Right forelimb (tissue), 1 donor: ENCODE data around the gene RUFY2.
A peak's percentile ranks its signal among the peaks of the same experiment; 100 is the strongest.
"Not testable (repeated sequence)": the region's sequence is repeated elsewhere in the genome, so short reads cannot be mapped to it uniquely, and the experiment has no call there.

Experiments used
- DNase-seq: peaks from one replicate; pipeline ENCODE4 v3.0.0-alpha.2; 2018

Gene RUFY2

DNA sequence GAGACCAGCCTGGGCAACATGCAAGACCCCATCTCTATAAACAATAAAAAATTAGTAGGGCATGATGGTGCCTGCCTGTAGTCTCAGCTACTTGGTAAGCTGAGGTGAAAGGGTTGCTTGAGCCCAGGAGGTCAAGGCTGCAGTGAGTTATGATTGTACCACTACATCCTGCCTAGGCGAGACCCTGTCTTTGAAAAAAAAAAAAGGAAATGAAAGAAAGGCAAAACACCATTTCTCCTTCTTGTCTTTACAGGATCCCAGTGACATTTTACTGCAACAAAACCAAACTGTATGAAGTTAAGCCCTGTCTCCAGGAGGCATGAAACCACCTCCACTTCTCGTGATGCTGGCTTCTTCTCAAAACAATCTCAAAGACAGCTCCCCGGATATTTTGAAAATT lies 44.5 kb downstream of the RUFY2 start:
- DNase-seq, result no peak

DNA sequence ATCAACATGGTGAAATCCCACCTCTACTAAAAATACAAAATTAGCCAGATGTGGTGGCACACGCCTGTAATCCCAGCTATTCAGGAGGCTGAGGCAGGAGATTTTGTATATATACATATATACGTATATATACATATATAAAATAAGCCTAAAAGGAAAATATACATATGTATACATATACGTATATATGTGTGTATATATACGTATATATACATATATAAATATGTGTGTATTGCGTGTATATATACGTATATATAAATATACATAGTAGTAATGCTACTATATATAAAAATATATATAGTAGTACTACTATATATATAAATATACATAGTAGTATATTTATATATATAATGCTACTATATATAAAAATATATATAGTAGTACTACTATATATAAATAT lies 47.9 kb downstream of the RUFY2 start:
- DNase-seq, result no peak

DNA sequence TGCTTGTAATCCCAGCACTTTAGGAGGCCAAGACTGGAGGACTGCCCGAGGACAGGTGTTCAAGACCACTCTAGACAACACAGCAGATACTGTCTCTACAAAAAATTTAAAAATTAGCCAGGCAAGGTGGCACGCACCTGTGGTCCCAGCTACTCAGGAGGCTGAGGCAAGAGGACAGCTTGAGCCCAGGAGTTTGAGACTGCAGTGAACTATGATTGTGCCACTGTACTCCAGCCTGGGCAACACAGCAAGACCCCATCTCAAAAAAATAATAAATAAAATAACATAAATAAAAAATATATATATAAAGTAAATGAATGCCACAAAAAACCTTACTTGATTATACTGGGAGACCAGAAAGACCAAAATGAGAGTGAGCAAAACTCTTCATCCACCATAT lies 53.5 kb downstream of the RUFY2 start:
- no peak for DNase-seq

DNA sequence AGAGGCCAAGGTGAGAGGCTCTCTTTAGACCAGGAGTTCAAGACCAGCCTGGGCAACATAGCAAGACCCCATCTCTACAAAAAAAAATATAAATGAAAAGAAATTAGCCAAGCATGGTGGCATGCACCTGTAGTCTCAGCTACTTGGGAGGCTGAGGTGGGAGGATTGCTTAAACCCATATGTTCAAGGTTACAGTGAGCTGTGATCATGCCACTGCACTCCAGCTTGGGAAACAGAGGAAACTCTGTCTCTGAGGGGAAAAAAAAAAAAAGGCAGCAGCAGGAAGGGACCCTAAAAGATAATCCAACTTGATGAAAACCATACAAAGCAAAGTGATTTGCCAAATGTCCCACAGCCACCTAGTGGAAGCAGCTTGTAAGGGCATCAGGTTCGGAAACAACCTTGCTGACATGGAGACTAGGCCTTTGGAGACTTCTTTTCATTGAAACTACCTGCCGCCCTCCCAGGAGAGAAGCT lies 58.8 kb downstream of the RUFY2 start:
- DNase-seq, result peak; percentile 45

DNA sequence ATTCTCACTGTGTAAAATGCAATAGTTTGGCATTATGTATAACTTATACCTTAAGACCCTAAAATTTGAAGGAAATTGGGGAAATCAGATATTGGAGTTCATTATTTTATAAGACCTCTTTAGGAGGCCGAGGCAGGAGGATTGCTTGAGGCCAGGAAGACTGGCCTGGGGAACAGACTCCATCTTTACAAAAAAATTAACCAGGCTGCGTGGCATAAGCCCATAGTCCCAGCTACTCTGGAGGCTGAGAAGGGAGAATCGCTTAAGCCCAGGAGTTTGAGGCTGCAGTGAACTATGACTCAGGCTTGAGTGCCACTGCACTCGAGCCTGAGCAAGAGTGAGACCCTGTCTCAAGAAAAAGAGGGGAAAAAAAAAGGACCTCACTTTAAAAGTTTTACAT lies 60.3 kb downstream of the RUFY2 start:
- DNase-seq, result no peak

DNA sequence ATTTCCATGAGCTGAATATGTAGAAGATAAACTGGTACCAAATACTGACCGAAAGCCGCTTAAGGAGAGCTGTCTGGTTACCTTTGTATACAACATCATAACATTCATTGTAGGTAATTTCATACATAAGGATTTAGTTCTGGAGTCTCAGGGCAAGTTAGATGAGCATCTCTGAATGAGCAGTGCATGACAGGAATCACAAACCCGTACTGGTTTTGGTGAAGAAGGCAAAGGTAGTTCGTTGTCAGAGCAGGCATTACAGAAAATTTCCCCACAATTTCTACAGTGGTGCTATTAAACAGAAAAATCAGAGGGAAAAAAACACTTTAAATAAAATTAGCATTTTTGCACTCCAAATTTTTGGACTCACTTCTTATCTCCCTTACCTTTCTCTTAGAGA lies 61.5 kb downstream of the RUFY2 start:
- no peak for DNase-seq

DNA sequence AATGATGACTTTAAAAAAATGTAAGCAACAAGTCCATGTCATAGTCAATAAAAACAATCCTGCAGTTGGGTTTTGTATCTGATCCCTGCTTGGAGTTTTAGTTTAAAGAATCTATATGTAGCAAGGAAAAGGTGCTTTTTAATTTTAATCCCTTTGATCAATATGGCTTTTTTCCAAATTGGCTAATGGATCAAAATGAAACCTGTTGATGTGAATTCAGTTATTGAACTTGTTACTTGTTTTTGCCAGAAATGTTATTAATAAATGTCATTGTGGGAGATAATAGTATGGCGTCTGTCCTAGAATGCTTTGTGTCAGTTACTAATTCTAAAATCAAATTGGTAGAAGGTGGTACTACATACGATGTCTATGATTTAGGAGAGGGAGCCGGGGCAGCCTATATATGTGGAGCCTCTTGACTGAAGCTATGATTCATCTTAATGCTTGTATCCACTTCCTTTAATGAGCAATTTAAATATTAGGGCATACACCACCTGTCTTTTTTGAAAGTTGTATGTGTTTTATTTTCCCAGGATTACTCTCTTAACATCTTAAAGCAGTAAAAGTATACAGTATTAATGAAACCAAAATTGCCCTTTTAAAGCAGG lies 64.1 kb downstream of the RUFY2 start:
- DNase-seq, result no peak

DNA sequence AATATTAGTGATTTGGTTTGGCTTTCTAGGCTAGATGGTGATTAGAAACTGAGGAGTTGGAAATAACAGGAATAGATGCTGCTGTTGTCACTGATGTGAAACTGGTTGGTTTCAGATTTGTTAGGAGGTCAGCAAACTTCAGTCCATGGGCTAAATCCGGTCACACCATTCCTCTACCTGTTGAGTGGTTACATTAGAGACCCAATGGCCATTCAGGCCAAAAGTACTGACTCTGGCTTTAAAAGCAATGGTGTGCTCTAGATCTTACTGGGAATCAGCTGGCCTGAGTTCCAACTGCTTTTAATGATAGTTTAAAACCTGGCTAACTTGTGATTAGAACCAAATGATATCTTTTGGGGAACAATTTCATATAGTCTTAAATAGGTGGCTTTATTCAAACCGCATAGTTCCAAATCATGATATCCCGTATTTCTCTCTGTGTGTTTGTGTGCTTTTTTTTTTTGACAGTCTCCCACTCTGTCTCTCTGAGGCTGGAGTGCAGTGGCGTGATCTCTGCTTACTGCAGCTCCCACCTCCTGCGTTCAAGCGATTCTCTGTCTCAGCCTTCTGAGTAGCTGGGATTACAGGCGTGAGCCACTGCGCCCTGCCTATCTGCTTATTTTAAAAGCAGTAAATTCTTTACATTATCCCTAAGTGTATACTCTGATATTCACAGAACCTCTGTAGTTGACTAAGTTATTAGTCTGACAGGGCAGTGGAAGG lies 66.6 kb downstream of the RUFY2 start:
- DNase-seq, result no peak

DNA sequence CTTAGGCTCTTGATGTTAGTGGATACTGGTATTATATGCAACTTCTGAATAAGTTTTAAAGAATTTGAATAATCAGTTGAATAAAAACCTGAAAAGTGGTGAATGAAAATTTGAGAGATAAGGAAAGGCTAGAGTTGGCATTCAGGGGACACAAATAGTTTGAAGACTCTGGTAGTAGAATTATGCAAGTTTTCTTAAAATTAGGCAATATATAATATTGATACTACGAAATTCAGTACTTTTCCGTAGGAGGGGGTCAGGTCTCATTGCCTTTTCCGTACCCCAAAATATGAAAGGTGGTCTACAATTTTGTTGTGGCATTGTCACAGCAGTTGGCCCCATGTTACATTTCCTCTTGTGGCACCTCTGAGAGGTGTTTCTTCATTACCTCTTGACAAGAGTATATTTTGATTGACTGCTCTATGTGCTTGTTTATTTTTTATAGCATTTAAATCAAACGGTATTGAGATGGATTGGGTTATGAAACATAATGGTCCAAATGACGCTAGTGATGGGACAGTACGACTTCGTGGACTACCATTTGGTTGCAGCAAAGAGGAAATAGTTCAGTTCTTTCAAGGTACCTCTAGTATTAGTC lies 70.2 kb downstream of the RUFY2 start:
- no peak for DNase-seq

DNA sequence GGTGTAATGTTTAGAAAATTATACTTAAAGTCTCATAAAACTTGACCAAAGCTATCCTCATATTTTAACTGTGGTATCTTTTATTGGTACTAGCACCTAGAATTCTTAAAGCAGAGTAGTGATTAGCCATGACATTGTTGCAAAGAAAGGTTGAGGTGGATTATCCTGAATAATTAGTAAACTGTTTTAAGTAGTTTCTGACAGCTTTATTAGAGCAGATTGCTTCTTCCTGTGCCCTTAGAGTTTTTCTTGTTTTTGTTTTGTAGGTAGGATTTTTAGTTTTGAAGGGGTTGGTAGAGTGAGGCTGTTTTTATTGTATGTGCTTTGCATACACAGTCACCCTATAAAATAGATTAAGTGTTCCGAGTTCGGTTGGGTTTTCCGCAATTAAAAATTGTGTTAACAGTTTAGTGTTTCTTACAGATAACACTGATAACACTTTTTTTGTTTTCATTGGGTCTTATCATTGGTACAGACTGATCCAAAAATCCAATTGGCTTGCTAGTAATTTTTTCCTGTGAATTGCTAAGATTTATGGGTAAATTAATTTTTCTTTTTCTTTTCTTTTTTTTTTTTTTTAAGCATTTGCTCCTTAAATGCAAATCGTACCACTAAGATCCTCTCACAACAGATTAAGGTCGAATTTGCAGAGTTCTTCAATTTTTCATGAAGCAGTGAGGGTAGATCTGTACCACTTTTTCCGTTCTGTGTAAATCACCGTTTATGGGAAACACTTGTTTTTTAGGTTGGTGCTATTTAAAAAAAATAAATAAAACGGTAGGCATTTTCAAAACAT lies 72.2 kb downstream of the RUFY2 start:
- no peak for DNase-seq

DNA sequence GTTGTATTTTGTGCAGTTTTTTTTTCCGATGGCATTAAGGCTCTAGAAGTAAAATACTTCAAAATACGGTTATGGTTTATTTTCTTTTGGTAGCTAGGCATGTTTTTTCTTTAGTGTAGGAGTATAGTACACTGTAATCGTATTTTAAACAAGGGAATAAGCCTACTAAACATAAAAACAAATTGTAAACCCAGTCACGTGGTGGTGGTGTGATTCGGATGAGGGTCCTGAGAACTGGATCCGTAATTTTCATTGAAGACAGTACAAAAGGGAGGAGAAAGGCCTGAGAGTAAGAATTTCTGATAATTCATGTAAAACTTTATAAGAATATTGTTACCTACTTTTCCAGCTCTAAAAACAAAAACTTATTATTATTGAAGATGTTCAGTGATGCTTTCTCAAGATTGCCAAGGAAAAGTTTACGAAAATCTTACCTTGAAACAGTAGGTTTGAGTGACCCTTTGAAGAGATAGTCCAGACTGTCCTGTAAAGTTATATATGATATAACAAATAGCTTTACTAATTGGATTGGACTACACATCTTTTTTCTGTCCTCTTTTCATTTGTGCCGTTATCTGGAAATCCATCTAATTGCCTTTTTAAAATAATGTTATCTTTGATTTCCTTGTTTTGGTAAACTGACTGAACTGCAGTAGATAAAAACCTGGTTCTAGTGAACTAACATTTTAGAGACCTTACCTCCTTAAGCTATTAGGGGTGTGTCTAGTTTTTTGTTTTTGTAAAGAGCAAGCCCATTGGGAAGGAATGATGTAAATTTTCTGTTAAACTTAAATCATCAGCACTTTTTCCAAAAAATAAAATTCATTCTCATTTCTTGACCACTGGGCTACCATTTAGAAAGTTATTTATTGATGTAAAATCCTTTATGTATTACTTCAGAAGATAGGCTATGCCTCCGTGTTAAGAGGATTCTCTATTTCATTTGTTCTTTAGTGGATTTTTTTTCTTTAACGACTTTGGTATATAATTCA lies 73.3 kb downstream of the RUFY2 start:
- no peak for DNase-seq

DNA sequence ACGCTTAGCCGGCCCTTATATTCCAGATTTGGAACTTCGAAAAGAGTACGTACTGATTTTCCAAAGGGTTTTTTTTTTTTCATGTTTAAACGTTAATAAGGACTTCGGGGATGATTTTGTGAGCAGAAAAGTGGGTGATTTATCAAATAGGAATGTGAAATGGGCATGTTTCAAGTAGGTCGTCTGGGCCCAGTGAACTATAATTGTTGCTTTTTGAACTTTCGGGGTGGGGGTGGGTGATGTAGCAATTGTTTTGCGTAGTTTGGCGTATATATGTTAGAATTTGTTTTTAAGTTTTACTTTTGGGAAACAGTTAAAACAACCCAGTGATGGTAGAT lies 74.0 kb downstream of the RUFY2 start:
- DNase-seq, result no peak

DNA sequence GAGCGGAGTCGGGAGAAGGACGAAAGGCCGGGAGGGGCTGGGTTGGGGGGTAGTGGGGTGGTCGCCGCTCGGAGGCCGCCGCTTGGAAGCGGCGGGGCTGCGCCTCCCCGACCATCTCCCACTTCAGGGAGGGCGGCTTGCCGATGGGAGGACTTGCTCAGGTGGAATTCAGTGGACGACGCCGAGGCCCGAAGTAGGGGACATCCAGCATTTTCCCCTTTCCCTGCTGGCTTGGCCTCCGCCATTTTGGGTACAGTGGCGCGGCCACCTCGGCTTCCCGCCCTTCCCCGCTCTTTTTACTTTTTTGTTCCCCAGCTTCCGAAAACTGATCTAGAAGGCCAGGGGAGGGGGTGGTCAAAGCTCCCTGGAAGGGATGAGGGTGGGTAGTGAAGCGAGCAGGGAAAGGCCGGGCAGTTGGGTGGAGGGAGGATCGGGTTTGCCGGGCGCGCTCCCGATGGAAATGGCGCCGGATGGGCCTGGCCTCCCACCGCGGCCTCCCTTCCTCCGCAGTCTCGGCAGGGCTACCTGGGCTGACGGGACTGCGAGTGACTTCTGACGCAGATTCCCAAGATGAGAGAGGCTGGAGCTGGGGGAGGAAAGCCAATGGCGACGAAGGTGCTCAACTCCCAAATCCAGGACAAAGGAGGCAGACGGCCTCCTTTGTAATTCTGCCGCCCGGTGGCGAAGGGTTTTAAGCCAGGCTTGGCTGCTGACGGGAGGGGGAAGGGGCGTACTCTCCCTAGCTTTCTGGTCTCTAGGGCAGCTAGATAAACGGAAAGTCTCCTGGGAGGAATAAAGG lies 74.6 kb downstream of the RUFY2 start, which contains the start of gene PBLD:
Gene PBLD, minus strand, starts transcription at position 670 of the 799 bp plus-strand sequence. CDS start 26,084 bp downstream, outside the sequence.
- DNase-seq, result peak; percentile 86

DNA sequence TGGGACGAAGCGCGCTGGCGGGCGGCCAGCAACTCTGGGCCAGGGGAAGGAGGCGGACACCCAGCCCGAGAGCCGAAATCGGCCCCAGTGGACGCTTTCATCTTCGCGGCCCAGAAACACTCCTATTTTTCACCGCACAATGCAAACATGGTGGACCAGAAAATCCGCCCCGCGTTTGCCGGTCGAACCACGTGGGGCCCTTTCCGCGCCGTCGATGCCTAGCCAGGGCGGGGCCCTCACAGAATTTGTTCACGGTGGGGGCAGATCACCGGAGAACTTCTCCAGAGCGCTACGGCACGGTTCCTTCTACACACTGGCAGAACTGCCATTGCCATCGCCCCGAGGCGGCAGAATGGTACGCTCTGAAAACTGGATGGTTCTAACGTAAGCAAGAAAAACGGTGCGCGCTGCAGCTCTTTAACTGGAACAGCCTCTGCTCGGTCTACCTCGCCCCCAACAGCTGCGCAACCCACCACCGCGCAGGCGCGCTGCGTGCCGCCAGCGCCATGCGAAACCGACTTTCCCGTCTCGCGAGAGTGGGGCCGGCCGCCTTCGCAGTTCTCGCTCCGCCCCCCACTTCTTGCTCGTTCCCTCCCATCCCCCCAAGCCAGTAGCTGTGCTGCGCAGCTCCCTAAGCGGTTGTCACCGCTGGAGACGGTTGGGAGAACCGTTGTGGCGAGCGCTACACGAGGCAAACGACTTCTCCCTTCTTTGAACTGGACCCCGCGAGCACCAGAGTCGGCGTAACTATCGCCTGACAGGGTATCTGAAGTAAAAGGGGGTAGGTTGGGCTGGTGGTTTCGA lies 75.4 kb downstream of the RUFY2 start, which contains the start of gene HNRNPH3:
Gene HNRNPH3, plus strand, starts transcription at position 610 of the 804 bp plus-strand sequence. CDS start 5,158 bp downstream, outside the sequence.
- DNase-seq, result peak; percentile 99

DNA sequence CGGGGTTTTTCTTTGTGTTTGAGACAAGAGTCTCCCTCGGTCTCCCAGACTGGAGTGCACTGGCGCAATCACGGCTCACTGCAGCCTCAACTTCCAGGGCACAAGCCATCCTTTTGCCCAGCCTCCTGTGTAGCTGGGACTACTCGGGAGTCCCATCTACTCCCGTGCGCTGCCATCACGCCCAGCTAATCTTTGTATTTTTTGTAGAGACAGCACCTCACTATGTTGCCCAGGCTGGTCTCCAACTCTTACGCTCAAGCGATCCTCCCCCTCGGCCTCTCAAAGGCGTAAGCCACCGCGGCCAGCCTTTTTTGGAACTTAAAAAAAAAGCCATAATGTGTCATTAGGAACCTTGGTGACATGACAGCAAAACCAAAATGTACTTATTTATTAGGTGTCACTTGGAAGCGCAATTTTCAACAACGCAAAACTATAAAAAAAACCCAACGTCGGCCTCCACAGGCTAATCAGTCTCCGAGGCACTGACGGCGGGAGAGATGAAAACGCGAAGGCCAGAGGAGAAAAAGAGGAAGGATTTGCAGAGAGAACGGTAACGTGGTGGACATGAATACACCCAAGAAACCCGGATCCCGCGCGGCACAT lies 76.1 kb downstream of the RUFY2 start:
- DNase-seq, result peak; percentile 61

DNA sequence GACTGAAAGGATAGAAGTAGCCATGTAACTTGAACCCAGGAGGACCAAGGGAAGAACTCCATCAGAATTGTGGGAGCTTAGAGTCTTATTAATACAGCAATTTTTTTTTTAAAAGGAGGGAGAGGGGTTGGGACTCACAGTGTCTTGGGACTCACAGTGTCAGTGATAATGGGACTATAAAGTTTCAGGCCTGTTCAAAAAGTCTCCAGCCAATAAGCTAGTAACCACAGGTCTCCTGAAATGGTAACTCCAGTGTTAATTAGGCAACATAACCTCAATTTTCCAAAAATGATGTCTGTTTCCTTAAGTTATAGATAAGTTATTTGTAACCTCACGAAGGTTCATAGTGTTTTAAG lies 77.6 kb downstream of the RUFY2 start:
- no peak for DNase-seq

DNA sequence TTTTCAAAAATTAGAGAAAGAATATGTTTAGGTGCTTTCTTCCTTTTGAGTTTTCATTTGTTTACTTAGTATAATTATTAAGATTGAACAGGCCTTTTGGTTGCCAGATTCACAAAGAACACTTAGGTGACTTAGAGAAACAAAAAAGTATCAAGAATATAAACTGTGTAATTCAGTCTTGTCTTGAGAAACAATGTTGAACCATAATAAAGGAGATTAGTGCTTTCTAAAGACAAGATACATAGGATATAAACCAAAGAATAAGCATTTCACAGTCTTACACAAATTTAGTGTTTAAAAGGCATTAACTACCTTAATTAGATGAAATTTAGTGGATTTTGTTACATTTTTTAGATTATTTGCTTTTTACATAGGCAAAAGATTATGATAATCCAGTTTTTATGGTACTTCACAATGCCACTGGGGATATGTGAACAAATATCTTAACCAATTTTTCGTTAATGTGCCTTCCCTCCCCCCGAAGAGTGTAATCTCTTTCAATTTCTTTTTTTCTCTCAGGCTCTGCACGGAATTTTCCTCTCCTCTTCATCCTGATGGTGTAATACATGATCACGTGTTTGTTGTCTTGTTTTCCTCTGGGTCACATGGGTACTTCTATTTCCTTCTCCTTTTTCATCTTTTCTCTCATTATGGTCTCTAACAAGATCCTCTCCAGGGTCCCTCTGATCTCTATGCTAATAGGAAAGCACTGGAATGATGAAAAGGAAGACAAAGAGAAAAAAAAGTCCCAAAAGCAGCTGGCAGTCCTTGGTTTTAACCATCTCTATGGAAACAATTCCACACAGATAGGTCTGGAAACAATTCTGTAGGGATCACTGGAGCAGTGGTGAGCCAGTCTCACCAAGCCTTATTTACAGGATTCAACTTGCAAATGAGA lies 78.9 kb downstream of the RUFY2 start:
- no peak for DNase-seq

DNA sequence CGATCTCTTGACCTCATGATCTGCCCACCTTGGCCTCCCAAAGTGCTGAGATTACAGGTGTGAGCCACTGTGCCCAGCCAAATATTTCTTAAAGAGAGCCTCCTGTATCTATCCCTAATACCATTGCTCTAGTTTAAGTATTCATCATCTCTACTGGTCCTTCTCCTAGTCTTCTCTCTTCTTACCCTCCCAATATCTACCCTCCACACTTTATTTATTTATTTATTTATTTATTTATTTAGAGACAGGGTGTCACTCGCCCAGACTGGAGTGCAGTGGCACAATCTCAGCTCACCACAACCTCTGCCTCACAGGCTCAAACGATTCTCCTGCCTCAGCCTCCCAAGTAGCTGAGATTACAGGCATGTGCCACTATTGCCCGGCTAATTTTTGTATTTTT lies 82.7 kb downstream of the RUFY2 start:
- DNase-seq, result not testable (repeated sequence)
